HEK293 (cell line): ENCODE data around the gene PSMD8.
A peak's percentile ranks its signal among the peaks of the same experiment; 100 is the strongest.

Experiments
- FEZF1 ChIP-seq: fragments of 450-650 bp; formaldehyde crosslinking; IDR thresholded peaks from 2 replicates; pipeline ENCODE4 v1.5.1; 2016; ENCODE audit warnings: missing biosample characterization, missing genetic modification characterization
- OSR2 ChIP-seq: fragments of 450-650 bp; formaldehyde crosslinking; IDR thresholded peaks from 2 replicates; pipeline ENCODE4 v1.5.1; 2016; ENCODE audit warnings: missing biosample characterization, missing genetic modification characterization
- PRDM1 ChIP-seq: fragments of 450-650 bp; formaldehyde crosslinking; IDR thresholded peaks from 2 replicates; pipeline ENCODE4; 2016; ENCODE audit warnings: missing biosample characterization, missing genetic modification characterization
- PRDM4 ChIP-seq: fragments of 450-650 bp; formaldehyde crosslinking; IDR thresholded peaks from 2 replicates; pipeline ENCODE4 v1.5.1; 2017; ENCODE audit warnings: missing biosample characterization, missing genetic modification characterization
- ZFHX2 ChIP-seq: fragments of 450-650 bp; formaldehyde crosslinking; conservative IDR thresholded peaks from 2 replicates; pipeline ENCODE4 v1.5.1; 2016; ENCODE audit warnings: missing biosample characterization, missing genetic modification characterization
- ZNF2 ChIP-seq: fragments of 450-650 bp; formaldehyde crosslinking; IDR thresholded peaks from 2 replicates; pipeline ENCODE4 v1.5.1; 2016; ENCODE audit warnings: missing biosample characterization, missing genetic modification characterization
- ZNF248 ChIP-seq: fragments of 450-650 bp; formaldehyde crosslinking; IDR thresholded peaks from 2 replicates; pipeline ENCODE4 v1.5.1; 2017; ENCODE audit warnings: missing biosample characterization, missing genetic modification characterization
- ZNF274 ChIP-seq, 2 experiments: fragments of 200-500 bp in 1 of 2; fragments of 450-650 bp in 1 of 2; sonication (Bioruptor generic) in 1 of 2; formaldehyde crosslinking in 1 of 2; IDR thresholded peaks; 2 replicates each; pipeline versions ENCODE4 v1.5.1 to v1.6.1; 2014 to 2016; ENCODE audit warnings: borderline replicate concordance in 1 of 2, inconsistent platforms in 1 of 2, low read length in 1 of 2, missing biosample characterization in 1 of 2, missing genetic modification characterization in 1 of 2
- ZNF280C ChIP-seq: fragments of 450-650 bp; formaldehyde crosslinking; IDR thresholded peaks from 2 replicates; pipeline ENCODE4 v1.5.1; 2016; ENCODE audit warnings: missing biosample characterization, missing genetic modification characterization
- ZNF544 ChIP-seq: fragments of 450-650 bp; formaldehyde crosslinking; IDR thresholded peaks from 2 replicates; pipeline ENCODE4 v1.5.0; 2017; ENCODE audit warnings: missing biosample characterization, missing genetic modification characterization
- ZNF560 ChIP-seq: fragments of 450-650 bp; formaldehyde crosslinking; IDR thresholded peaks from 2 replicates; pipeline ENCODE4 v1.5.1; 2017; ENCODE audit warnings: missing biosample characterization, missing genetic modification characterization, borderline replicate concordance
- ZNF561 ChIP-seq: fragments of 450-650 bp; IDR thresholded peaks from 2 replicates; pipeline ENCODE4 v1.5.1; 2018; ENCODE audit warnings: missing biosample characterization, missing genetic modification characterization, borderline replicate concordance
- ZNF621 ChIP-seq: fragments of 450-650 bp; formaldehyde crosslinking; IDR thresholded peaks from 2 replicates; pipeline ENCODE4 v1.5.1; 2017; ENCODE audit warnings: missing biosample characterization, missing genetic modification characterization
- ZNF768 ChIP-seq: fragments of 450-650 bp; formaldehyde crosslinking; IDR thresholded peaks from 2 replicates; pipeline ENCODE4 v1.5.1; 2018; ENCODE audit warnings: missing biosample characterization, mild to moderate bottlenecking, missing genetic modification characterization
- ZNF792 ChIP-seq: fragments of 450-650 bp; formaldehyde crosslinking; IDR thresholded peaks from 2 replicates; pipeline ENCODE4 v1.5.1; 2016; ENCODE audit warnings: missing biosample characterization, missing genetic modification characterization
- ZNF837 ChIP-seq: fragments of 450-650 bp; formaldehyde crosslinking; IDR thresholded peaks from 2 replicates; pipeline ENCODE4 v1.5.1; 2016; ENCODE audit warnings: missing biosample characterization, missing genetic modification characterization
- TF ChIP-seq, protein P1 (sequence below): fragments of 450-650 bp; IDR thresholded peaks from 2 replicates; pipeline ENCODE4 v1.5.1; 2018; ENCODE audit warnings: missing biosample characterization, missing genetic modification characterization
- TF ChIP-seq, protein P2 (sequence below): fragments of 450-650 bp; formaldehyde crosslinking; IDR thresholded peaks from 2 replicates; pipeline ENCODE4 v1.5.1; 2016; ENCODE audit warnings: missing biosample characterization, missing genetic modification characterization
- TF ChIP-seq, protein P3 (sequence below): fragments of 450-650 bp; formaldehyde crosslinking; IDR thresholded peaks from 2 replicates; pipeline ENCODE4 v1.5.1; 2017; ENCODE audit warnings: missing biosample characterization, missing genetic modification characterization
- TF ChIP-seq, protein P4 (sequence below): fragments of 450-650 bp; formaldehyde crosslinking; IDR thresholded peaks from 2 replicates; pipeline ENCODE4 v1.5.1; 2016; ENCODE audit warnings: missing biosample characterization, missing genetic modification characterization
- TF ChIP-seq, protein P5 (sequence below): fragments of 450-650 bp; formaldehyde crosslinking; IDR thresholded peaks from 2 replicates; pipeline ENCODE4 v1.5.1; 2016; ENCODE audit warnings: missing biosample characterization, missing genetic modification characterization
- TF ChIP-seq, protein P6 (sequence below): fragments of 450-650 bp; formaldehyde crosslinking; IDR thresholded peaks from 2 replicates; pipeline ENCODE4 v1.5.1; 2016; ENCODE audit warnings: missing biosample characterization, missing genetic modification characterization

PSMD8 gene

GRCh38 chr19:38417544-38418506, 43.5 kb downstream of the PSMD8 start (continued):
- TF ChIP-seq ZNF280C (tag by site-specific recombination) (no peak), ZNF792 (peak; percentile 55; the same call in 1 of the 2 replicates), ZNF621 (tag by site-specific recombination) (no peak), ZNF561 (tag by site-specific recombination) (no peak), ZNF544 (no peak), ZNF274 (IDR thresholded peaks at IDR 0.05; ENCODE audit: low read length) (no peak), ZNF274 (tag by site-specific recombination; IDR thresholded peaks at IDR 0.05; ENCODE audit: borderline replicate concordance) (no peak), ZNF768 (tag by site-specific recombination) (no peak), ZNF248 (no peak), PRDM1 (peak; percentile 46; the same call in 1 of the 2 replicates), ZNF560 (tag by site-specific recombination) (no peak), PRDM4 (tag by site-specific recombination) (no peak), ZFHX2 (tag by site-specific recombination) (no peak), OSR2 (tag by site-specific recombination) (no peak), ZNF837 (tag by site-specific recombination) (no peak), ZNF2 (no peak), FEZF1 (tag by site-specific recombination) (no peak)
- TF ChIP-seq, protein P1, sequence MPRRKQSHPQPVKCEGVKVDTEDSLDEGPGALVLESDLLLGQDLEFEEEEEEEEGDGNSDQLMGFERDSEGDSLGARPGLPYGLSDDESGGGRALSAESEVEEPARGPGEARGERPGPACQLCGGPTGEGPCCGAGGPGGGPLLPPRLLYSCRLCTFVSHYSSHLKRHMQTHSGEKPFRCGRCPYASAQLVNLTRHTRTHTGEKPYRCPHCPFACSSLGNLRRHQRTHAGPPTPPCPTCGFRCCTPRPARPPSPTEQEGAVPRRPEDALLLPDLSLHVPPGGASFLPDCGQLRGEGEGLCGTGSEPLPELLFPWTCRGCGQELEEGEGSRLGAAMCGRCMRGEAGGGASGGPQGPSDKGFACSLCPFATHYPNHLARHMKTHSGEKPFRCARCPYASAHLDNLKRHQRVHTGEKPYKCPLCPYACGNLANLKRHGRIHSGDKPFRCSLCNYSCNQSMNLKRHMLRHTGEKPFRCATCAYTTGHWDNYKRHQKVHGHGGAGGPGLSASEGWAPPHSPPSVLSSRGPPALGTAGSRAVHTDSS (tag by site-specific recombination) = no peak
- TF ChIP-seq, protein P2, sequence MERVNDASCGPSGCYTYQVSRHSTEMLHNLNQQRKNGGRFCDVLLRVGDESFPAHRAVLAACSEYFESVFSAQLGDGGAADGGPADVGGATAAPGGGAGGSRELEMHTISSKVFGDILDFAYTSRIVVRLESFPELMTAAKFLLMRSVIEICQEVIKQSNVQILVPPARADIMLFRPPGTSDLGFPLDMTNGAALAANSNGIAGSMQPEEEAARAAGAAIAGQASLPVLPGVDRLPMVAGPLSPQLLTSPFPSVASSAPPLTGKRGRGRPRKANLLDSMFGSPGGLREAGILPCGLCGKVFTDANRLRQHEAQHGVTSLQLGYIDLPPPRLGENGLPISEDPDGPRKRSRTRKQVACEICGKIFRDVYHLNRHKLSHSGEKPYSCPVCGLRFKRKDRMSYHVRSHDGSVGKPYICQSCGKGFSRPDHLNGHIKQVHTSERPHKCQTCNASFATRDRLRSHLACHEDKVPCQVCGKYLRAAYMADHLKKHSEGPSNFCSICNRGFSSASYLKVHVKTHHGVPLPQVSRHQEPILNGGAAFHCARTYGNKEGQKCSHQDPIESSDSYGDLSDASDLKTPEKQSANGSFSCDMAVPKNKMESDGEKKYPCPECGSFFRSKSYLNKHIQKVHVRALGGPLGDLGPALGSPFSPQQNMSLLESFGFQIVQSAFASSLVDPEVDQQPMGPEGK (tag by site-specific recombination) = peak; percentile 77
- TF ChIP-seq, protein P3, sequence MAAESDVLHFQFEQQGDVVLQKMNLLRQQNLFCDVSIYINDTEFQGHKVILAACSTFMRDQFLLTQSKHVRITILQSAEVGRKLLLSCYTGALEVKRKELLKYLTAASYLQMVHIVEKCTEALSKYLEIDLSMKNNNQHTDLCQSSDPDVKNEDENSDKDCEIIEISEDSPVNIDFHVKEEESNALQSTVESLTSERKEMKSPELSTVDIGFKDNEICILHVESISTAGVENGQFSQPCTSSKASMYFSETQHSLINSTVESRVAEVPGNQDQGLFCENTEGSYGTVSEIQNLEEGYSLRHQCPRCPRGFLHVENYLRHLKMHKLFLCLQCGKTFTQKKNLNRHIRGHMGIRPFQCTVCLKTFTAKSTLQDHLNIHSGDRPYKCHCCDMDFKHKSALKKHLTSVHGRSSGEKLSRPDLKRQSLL (tag by site-specific recombination) = no peak
- TF ChIP-seq, protein P4, sequence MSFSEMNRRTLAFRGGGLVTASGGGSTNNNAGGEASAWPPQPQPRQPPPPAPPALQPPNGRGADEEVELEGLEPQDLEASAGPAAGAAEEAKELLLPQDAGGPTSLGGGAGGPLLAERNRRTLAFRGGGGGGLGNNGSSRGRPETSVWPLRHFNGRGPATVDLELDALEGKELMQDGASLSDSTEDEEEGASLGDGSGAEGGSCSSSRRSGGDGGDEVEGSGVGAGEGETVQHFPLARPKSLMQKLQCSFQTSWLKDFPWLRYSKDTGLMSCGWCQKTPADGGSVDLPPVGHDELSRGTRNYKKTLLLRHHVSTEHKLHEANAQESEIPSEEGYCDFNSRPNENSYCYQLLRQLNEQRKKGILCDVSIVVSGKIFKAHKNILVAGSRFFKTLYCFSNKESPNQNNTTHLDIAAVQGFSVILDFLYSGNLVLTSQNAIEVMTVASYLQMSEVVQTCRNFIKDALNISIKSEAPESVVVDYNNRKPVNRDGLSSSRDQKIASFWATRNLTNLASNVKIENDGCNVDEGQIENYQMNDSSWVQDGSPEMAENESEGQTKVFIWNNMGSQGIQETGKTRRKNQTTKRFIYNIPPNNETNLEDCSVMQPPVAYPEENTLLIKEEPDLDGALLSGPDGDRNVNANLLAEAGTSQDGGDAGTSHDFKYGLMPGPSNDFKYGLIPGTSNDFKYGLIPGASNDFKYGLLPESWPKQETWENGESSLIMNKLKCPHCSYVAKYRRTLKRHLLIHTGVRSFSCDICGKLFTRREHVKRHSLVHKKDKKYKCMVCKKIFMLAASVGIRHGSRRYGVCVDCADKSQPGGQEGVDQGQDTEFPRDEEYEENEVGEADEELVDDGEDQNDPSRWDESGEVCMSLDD (tag by site-specific recombination) = 0 out of 2 replicates have a peak, but pooled peaks have one; percentile 30
- TF ChIP-seq, protein P5, sequence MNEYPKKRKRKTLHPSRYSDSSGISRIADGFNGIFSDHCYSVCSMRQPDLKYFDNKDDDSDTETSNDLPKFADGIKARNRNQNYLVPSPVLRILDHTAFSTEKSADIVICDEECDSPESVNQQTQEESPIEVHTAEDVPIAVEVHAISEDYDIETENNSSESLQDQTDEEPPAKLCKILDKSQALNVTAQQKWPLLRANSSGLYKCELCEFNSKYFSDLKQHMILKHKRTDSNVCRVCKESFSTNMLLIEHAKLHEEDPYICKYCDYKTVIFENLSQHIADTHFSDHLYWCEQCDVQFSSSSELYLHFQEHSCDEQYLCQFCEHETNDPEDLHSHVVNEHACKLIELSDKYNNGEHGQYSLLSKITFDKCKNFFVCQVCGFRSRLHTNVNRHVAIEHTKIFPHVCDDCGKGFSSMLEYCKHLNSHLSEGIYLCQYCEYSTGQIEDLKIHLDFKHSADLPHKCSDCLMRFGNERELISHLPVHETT (tag by site-specific recombination) = no peak
- TF ChIP-seq, protein P6, sequence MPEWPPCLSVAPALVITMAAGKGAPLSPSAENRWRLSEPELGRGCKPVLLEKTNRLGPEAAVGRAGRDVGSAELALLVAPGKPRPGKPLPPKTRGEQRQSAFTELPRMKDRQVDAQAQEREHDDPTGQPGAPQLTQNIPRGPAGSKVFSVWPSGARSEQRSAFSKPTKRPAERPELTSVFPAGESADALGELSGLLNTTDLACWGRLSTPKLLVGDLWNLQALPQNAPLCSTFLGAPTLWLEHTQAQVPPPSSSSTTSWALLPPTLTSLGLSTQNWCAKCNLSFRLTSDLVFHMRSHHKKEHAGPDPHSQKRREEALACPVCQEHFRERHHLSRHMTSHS = no peak
